Measurements from ENCODE around the gene SYNE1. TPM values are rescaled to one million over a fixed set of nuclear protein-coding genes. Genes with fewer than 3 reads are reported as not detected.

The SYNE1 gene
- total and polyA plus RNA-seq, 10 of the 15 experiments (the other 5 are each of a cell fraction or from before 2014, with no cell fraction given), result 2.3 to 28.7 (median 14.1) TPM

DNA sequence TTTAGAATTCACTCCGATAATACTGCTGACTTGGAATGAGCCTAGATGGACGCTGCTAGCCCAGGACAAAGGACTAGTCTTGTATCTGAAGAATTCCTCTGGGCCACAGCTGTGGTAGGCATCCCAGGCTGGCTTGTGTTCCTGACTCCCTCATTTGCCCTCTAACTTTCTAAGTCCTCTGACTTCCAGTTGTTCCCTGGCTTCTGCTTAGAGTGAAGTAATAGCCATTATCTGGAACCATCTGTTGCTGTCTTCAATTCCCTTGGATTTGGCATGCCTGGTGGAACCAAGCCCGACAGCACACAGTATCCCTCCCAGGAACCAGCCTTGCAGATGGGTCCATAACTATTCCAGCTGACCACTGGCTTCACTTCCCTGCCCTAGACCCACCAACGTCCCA, 376.0 kb downstream of the SYNE1 start:
- WGBS (ENCODE audit: insufficient coverage, insufficient replicate concordance, low lambda C conversion rate, missing lambda C conversion rate), result 80% methylated on average over 4 of the region's 4 CpGs
- H3K27ac ChIP-seq (ENCODE audit: control insufficient read depth, insufficient read depth), result no peak overlapping the region
- TF ChIP-seq, protein P1, sequence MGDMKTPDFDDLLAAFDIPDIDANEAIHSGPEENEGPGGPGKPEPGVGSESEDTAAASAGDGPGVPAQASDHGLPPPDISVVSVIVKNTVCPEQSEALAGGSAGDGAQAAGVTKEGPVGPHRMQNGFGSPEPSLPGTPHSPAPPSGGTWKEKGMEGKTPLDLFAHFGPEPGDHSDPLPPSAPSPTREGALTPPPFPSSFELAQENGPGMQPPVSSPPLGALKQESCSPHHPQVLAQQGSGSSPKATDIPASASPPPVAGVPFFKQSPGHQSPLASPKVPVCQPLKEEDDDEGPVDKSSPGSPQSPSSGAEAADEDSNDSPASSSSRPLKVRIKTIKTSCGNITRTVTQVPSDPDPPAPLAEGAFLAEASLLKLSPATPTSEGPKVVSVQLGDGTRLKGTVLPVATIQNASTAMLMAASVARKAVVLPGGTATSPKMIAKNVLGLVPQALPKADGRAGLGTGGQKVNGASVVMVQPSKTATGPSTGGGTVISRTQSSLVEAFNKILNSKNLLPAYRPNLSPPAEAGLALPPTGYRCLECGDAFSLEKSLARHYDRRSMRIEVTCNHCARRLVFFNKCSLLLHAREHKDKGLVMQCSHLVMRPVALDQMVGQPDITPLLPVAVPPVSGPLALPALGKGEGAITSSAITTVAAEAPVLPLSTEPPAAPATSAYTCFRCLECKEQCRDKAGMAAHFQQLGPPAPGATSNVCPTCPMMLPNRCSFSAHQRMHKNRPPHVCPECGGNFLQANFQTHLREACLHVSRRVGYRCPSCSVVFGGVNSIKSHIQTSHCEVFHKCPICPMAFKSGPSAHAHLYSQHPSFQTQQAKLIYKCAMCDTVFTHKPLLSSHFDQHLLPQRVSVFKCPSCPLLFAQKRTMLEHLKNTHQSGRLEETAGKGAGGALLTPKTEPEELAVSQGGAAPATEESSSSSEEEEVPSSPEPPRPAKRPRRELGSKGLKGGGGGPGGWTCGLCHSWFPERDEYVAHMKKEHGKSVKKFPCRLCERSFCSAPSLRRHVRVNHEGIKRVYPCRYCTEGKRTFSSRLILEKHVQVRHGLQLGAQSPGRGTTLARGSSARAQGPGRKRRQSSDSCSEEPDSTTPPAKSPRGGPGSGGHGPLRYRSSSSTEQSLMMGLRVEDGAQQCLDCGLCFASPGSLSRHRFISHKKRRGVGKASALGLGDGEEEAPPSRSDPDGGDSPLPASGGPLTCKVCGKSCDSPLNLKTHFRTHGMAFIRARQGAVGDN (IDR thresholded peaks at IDR 0.05), result no peak
- TF ChIP-seq USF1 (IDR thresholded peaks at IDR 0.05; ENCODE audit: borderline replicate concordance, extremely low read length, insufficient read depth, low read depth, low read length) (no peak), ATF3 (IDR thresholded peaks at IDR 0.05; ENCODE audit: borderline replicate concordance, extremely low read depth, low read depth, low read length) (no peak), STAT3 (IDR thresholded peaks at IDR 0.05; ENCODE audit: low read depth, low read length) (no peak), CBX3 (IDR thresholded peaks at IDR 0.05; ENCODE audit: borderline replicate concordance, low read depth) (no peak), IKZF1 (conservative IDR thresholded peaks at IDR 0.05) (no peak)
- H4K20me1 ChIP-seq (ENCODE audit: control insufficient read depth, insufficient read depth), result no peaks in the 10 kb centered on the region
- H3K27me3 ChIP-seq (replicated peaks in 1 of 2; ENCODE audit: control insufficient read depth in 2 of 2, insufficient read depth in 2 of 2, low read length in 1 of 2), result no peaks in the 10 kb centered on the region
- H3K36me3 ChIP-seq (ENCODE audit: control insufficient read depth in 2 of 2, insufficient read depth in 2 of 2, low read length in 1 of 2), result peaks cover 1 to 6% of the 10 kb centered on the region in 2 experiments; a peak in 3 of 4 replicates
- no peak overlapping the region for H3K9ac ChIP-seq (ENCODE audit: control insufficient read depth, insufficient read depth, low read length)
- in situ Hi-C loops (cut with MboI), result no loop called here
- ChIA-PET CTCF (no interaction called here), SMC1A (ENCODE audit: uncharacterized antibody, unreplicated experiment) (no interaction called here), POLR2A (no interaction called here), RAD21 (ENCODE audit: unreplicated experiment) (no interaction called here)
- H2AFZ ChIP-seq (ENCODE audit: control insufficient read depth, low read depth, low read length), result no peak overlapping the region
- ATAC-seq (no peak), DNase-seq (ENCODE audit: low read depth, low spot score) (no peak), FAIRE-seq (no peak)
- H3K79me2 ChIP-seq (ENCODE audit: control insufficient read depth, insufficient read depth, low read length), result no peaks in the 10 kb centered on the region
- no peak overlapping the region for H3K4me2 ChIP-seq (ENCODE audit: control insufficient read depth, insufficient read depth)
- peaks cover 1% of the 10 kb centered on the region; the same call in 2 of the 3 replicates for H3K9me3 ChIP-seq (replicated peaks; ENCODE audit: control insufficient read depth, insufficient read depth, low read length)
- no peaks in the 10 kb centered on the region for H3K4me1 ChIP-seq (ENCODE audit: control insufficient read depth, insufficient read depth, low read length)
- intact Hi-C loops (cut with micrococcal nuclease; ENCODE audit: unreplicated experiment), result loop anchor here (10.0 kb wide), 1 partner anchor 816 kb away; no protein-coding TSS in a partner anchor
- BruUV-seq (replicated peaks), result no TSS peak
- H3K4me3 ChIP-seq, result no peak overlapping the region
